ENCODE measurements around the gene RAB10. TPM values are rescaled to one million over a fixed set of nuclear protein-coding genes. Genes with fewer than 3 reads are reported as not detected.

Gene RAB10
- total RNA-seq, 1 donor from 2014 or later, result 238 TPM

DNA sequence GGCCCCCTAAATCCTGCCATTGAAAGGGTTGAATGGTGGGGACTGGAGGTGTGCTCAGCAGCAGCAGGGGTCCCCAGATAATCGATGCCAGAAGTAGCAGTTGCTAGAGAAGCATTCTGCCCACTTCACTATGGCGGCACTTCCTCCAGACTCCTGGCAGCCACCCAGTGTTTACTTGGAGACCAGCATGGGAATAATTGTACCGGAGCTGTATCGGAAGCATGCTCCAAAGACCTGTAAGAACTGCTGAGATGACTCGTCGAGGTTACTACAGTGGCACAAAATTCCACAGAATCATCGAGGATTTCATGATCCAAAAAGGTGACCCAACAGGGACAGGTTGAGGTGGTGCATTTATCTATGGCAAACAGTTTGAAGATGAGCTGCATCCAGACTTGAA is 128.0 kb downstream of the RAB10 start:
- Histone ChIP-seq H2AFZ (replicated peaks) (no peak overlapping the region), H3K4me2 (no peak overlapping the region), H3F3A (ENCODE audit: low read depth) (no peaks in the 10 kb centered on the region), H3K4me1 (no peaks in the 10 kb centered on the region), H4K20me1 (ENCODE audit: low read depth) (no peaks in the 10 kb centered on the region), H3K9ac (no peak overlapping the region), H3K27me3 (no peaks in the 10 kb centered on the region), H3K36me3 (no peaks in the 10 kb centered on the region), H3K27ac (no peak overlapping the region), H3K4me3 (no peak overlapping the region), H3K9me3 (ENCODE audit: low read depth) (no peaks in the 10 kb centered on the region), H3K79me2 (ENCODE audit: low read depth) (no peaks in the 10 kb centered on the region)
- no peaks in the 10 kb centered on the region for H3K36me3 Mint-ChIP-seq
- H3K9me3 Mint-ChIP-seq, result peaks cover 2% of the 10 kb centered on the region
- no peak overlapping the region for H3K4me3 Mint-ChIP-seq
- no peak for DNase-seq (ENCODE audit: low spot score)
- TF ChIP-seq EZH2phosphoT487 (IDR thresholded peaks at IDR 0.05) (no peak), EZH2 (IDR thresholded peaks at IDR 0.05) (no peak)
- TF ChIP-seq, protein P1, sequence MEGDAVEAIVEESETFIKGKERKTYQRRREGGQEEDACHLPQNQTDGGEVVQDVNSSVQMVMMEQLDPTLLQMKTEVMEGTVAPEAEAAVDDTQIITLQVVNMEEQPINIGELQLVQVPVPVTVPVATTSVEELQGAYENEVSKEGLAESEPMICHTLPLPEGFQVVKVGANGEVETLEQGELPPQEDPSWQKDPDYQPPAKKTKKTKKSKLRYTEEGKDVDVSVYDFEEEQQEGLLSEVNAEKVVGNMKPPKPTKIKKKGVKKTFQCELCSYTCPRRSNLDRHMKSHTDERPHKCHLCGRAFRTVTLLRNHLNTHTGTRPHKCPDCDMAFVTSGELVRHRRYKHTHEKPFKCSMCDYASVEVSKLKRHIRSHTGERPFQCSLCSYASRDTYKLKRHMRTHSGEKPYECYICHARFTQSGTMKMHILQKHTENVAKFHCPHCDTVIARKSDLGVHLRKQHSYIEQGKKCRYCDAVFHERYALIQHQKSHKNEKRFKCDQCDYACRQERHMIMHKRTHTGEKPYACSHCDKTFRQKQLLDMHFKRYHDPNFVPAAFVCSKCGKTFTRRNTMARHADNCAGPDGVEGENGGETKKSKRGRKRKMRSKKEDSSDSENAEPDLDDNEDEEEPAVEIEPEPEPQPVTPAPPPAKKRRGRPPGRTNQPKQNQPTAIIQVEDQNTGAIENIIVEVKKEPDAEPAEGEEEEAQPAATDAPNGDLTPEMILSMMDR (IDR thresholded peaks at IDR 0.05), result no peak
- no peaks in the 10 kb centered on the region for H3K4me1 Mint-ChIP-seq
- H3K27me3 Mint-ChIP-seq (ENCODE audit: insufficient read depth, low read depth), result peaks cover 2% of the 10 kb centered on the region
- no peak overlapping the region for H3K27ac Mint-ChIP-seq

DNA sequence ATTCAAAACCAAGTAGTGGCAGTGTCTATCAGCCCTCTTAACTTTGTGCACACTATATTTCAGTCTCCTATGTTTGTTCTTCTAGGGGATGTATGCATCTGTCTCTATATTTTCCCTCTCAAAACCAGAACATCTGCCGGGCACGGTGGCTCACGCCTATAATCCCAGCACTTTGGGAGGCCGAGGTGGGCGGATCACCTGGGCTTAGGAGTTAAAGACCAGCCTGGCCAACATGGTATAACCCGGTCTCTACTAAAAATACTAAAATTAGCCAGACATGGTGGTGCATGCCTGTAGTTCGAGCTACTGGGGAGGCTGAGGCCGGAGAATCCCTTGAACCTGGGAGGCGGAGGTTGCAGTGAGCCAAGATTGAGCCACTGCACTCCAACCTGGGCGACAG is 129.1 kb downstream of the RAB10 start:
- no peak for DNase-seq (ENCODE audit: low spot score)
- Histone ChIP-seq H3K27me3 (no peaks in the 10 kb centered on the region), H3K79me2 (ENCODE audit: low read depth) (no peaks in the 10 kb centered on the region), H3K4me3 (no peak overlapping the region), H3K4me2 (no peak overlapping the region), H3K9me3 (ENCODE audit: low read depth) (no peaks in the 10 kb centered on the region), H3F3A (ENCODE audit: low read depth) (no peaks in the 10 kb centered on the region), H3K4me1 (no peaks in the 10 kb centered on the region), H2AFZ (replicated peaks) (no peak overlapping the region), H3K9ac (no peak overlapping the region), H3K36me3 (no peaks in the 10 kb centered on the region), H4K20me1 (ENCODE audit: low read depth) (no peaks in the 10 kb centered on the region), H3K27ac (no peak overlapping the region)
- Mint-ChIP-seq H3K9me3 (no peaks in the 10 kb centered on the region), H3K36me3 (no peaks in the 10 kb centered on the region), H3K4me1 (no peaks in the 10 kb centered on the region), H3K27ac (no peak overlapping the region), H3K4me3 (no peak overlapping the region), H3K27me3 (ENCODE audit: insufficient read depth, low read depth) (no peaks in the 10 kb centered on the region)
- TF ChIP-seq, protein P1 (IDR thresholded peaks at IDR 0.05), result no peak

DNA sequence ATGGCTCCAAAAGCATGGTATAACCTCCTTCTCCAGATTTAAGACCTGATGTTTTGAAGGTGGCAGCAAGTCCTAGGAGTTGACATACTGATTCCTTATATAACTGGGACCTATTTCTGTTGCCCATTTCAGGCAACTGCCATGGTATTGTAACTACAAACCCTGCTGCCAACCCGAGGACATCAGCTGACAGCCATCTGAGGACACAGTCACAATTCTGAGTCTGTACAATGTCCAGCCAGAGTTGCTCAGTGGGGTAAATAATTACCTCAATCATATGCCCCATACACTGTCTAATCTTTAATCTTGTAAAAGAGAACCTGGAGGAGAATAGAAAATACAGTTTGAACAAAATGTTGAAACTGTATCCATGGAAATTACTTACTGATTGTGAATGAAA is 130.3 kb downstream of the RAB10 start:
- Histone ChIP-seq H4K20me1 (ENCODE audit: low read depth) (no peaks in the 10 kb centered on the region), H3K36me3 (no peaks in the 10 kb centered on the region), H3K27ac (no peak overlapping the region), H3F3A (ENCODE audit: low read depth) (no peaks in the 10 kb centered on the region), H3K4me3 (no peak overlapping the region), H3K79me2 (ENCODE audit: low read depth) (no peaks in the 10 kb centered on the region), H3K27me3 (no peaks in the 10 kb centered on the region), H3K4me1 (no peaks in the 10 kb centered on the region), H3K9ac (no peak overlapping the region), H3K4me2 (no peak overlapping the region), H3K9me3 (ENCODE audit: low read depth) (no peaks in the 10 kb centered on the region), H2AFZ (replicated peaks) (no peak overlapping the region)
- TF ChIP-seq, protein P1 (IDR thresholded peaks at IDR 0.05), result no peak
- no peak for TF ChIP-seq EZH2 (IDR thresholded peaks at IDR 0.05)
- no peak for TF ChIP-seq EZH2phosphoT487 (IDR thresholded peaks at IDR 0.05)
- Mint-ChIP-seq H3K36me3 (no peaks in the 10 kb centered on the region), H3K9me3 (no peaks in the 10 kb centered on the region), H3K27me3 (ENCODE audit: insufficient read depth, low read depth) (peaks cover 2% of the 10 kb centered on the region), H3K27ac (no peak overlapping the region), H3K4me3 (no peak overlapping the region), H3K4me1 (no peaks in the 10 kb centered on the region)
- DNase-seq (ENCODE audit: low spot score), result no peak
